PC-9 (cell line): ENCODE data around the gene SNRPD3. TPM values are rescaled to one million over a fixed set of nuclear protein-coding genes. Genes with fewer than 3 reads are reported as not detected.

Experiments
- BruUV-seq: library from RNA; stranded (reverse); fragments of 400-500 nt; replicated peaks from 2 replicates; lab custom pipeline; 2021; lab: Mats Ljungman, UMichigan
- CTCF ChIA-PET: fragments of 300-600 bp; sonication (Branson Sonifier 250); formaldehyde crosslinking; loops from one replicate; lab custom pipeline; 2022; ENCODE audit warnings: antibody characterized with exemption; lab: Charles Lee
- POLR2A ChIA-PET: fragments of 300-600 bp; sonication (Branson Sonifier 250); formaldehyde crosslinking; loops from one replicate; lab custom pipeline; 2022; ENCODE audit warnings: antibody characterized with exemption; ENCODE audit not compliant: unreplicated experiment; lab: Charles Lee
- DNase-seq, 2 experiments: peaks; one replicate each; pipeline versions ENCODE4 v3.0.0 to v3.0.0-alpha.2; 2015 to 2022; ENCODE audit warnings: mixed read lengths in 1 of 2
- H2AFZ ChIP-seq: fragments of 200-600 bp; sonication (generic); 2 replicates; pipeline ENCODE4 v1.8.1; 2017; ENCODE audit warnings: antibody characterized with exemption
- H3F3A ChIP-seq: fragments of 200-600 bp; sonication (generic); 2 replicates; pipeline ENCODE4 v1.8.1; 2017; ENCODE audit warnings: antibody characterized with exemption, mild to moderate bottlenecking, low read depth; ENCODE audit not compliant: insufficient read depth
- H3K27ac ChIP-seq: fragments of 200-600 bp; sonication (generic); 2 replicates; pipeline ENCODE4 v1.6.1; 2016; ENCODE audit warnings: mixed run types
- H3K27me3 ChIP-seq: fragments of 200-600 bp; sonication (generic); 2 replicates; pipeline ENCODE4 v1.6.1; 2016; ENCODE audit warnings: low read depth, mixed run types; ENCODE audit not compliant: insufficient read depth
- H3K36me3 ChIP-seq: fragments of 200-600 bp; sonication (generic); 2 replicates; pipeline ENCODE4 v1.6.1; 2016; ENCODE audit warnings: low read depth, mixed run types
- H3K4me1 ChIP-seq: fragments of 200-600 bp; sonication (generic); replicated peaks from 2 replicates; pipeline ENCODE4 v1.6.1; 2016; ENCODE audit warnings: mixed run types; ENCODE audit not compliant: insufficient read depth
- H3K4me2 ChIP-seq: fragments of 200-600 bp; sonication (generic); 2 replicates; pipeline ENCODE4 v1.6.1; 2017; ENCODE audit warnings: mixed run types
- H3K4me3 ChIP-seq: fragments of 200-600 bp; sonication (generic); 2 replicates; pipeline ENCODE4 v1.6.1; 2016; ENCODE audit warnings: mixed run types
- H3K79me2 ChIP-seq: fragments of 200-600 bp; sonication (generic); 2 replicates; pipeline ENCODE4 v1.6.1; 2017; ENCODE audit warnings: low read depth, mixed run types
- H3K9me2 ChIP-seq: fragments of 200-600 bp; sonication (generic); 2 replicates; pipeline ENCODE4 v1.8.1; 2017; ENCODE audit warnings: mild to moderate bottlenecking; ENCODE audit not compliant: insufficient read depth
- H3K9me3 ChIP-seq: fragments of 200-600 bp; sonication (generic); 2 replicates; pipeline ENCODE4 v1.8.1; 2016; ENCODE audit warnings: low read depth; ENCODE audit not compliant: insufficient read depth
- H4K20me1 ChIP-seq: fragments of 200-600 bp; sonication (generic); 2 replicates; pipeline ENCODE4 v1.8.1; 2017; ENCODE audit not compliant: insufficient read depth
- EZH2 ChIP-seq: fragments of 200-600 bp; sonication (generic); IDR thresholded peaks from 2 replicates; pipeline ENCODE4 v1.8.0; 2017; ENCODE audit warnings: antibody characterized with exemption, low read depth
- intact Hi-C: fragments of 100-400 bp; cut with micrococcal nuclease; formaldehyde crosslinking; loops from one replicate; pipeline ENCODE4 v1.10.0; 2022; ENCODE audit not compliant: unreplicated experiment
- total RNA-seq: library from RNA; stranded (reverse); gene quantifications from 2 replicates; pipeline ENCODE4 v1.2.3, GENCODE V29; 2021
- TF ChIP-seq, protein P1 (sequence below): fragments of 200-600 bp; sonication (generic); conservative IDR thresholded peaks from 2 replicates; pipeline ENCODE4 v1.6.1; 2017; ENCODE audit warnings: mixed run types, antibody characterized with exemption, mild to moderate bottlenecking, moderate library complexity

SNRPD3 gene
- total RNA-seq, 1 experiment from 2014 or later, result 117 TPM

- TF ChIP-seq, protein P1, sequence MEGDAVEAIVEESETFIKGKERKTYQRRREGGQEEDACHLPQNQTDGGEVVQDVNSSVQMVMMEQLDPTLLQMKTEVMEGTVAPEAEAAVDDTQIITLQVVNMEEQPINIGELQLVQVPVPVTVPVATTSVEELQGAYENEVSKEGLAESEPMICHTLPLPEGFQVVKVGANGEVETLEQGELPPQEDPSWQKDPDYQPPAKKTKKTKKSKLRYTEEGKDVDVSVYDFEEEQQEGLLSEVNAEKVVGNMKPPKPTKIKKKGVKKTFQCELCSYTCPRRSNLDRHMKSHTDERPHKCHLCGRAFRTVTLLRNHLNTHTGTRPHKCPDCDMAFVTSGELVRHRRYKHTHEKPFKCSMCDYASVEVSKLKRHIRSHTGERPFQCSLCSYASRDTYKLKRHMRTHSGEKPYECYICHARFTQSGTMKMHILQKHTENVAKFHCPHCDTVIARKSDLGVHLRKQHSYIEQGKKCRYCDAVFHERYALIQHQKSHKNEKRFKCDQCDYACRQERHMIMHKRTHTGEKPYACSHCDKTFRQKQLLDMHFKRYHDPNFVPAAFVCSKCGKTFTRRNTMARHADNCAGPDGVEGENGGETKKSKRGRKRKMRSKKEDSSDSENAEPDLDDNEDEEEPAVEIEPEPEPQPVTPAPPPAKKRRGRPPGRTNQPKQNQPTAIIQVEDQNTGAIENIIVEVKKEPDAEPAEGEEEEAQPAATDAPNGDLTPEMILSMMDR, result no peak
- no peak for TF ChIP-seq EZH2
- no peak overlapping the region for H3K27ac ChIP-seq
- no peaks in the 10 kb centered on the region for H3F3A ChIP-seq
- H4K20me1 ChIP-seq, result no peaks in the 10 kb centered on the region
- H3K4me2 ChIP-seq, result no peak overlapping the region
- no peaks in the 10 kb centered on the region for H3K27me3 ChIP-seq
- H3K4me1 ChIP-seq, result peaks cover 10% of the 10 kb centered on the region
- H2AFZ ChIP-seq, result no peak overlapping the region
- H3K9me3 ChIP-seq, result no peaks in the 10 kb centered on the region
- POLR2A ChIA-PET, result no interaction called here
- DNase-seq, result no peak
- no peak overlapping the region for H3K4me3 ChIP-seq
- no TSS peak for BruUV-seq
- CTCF ChIA-PET, result no interaction called here
- H3K36me3 ChIP-seq, result no peaks in the 10 kb centered on the region
- no peaks in the 10 kb centered on the region for H3K79me2 ChIP-seq
- no peaks in the 10 kb centered on the region for H3K9me2 ChIP-seq
- intact Hi-C loops, result no loop called here
Observed at GRCh38 chr22:24585927-24586546, 30.2 kb downstream of the SNRPD3 start.

GRCh38 chr22:24587251-24587650 lies 31.5 kb downstream of the SNRPD3 start:
- no peaks in the 10 kb centered on the region for H3F3A ChIP-seq
- no peak overlapping the region for H3K4me2 ChIP-seq
- H3K79me2 ChIP-seq, result no peaks in the 10 kb centered on the region
- TF ChIP-seq, protein P1, result no peak
- TF ChIP-seq EZH2, result no peak
- H3K27ac ChIP-seq, result no peak overlapping the region
- DNase-seq, result no peak
- no peaks in the 10 kb centered on the region for H3K9me2 ChIP-seq
- H3K4me1 ChIP-seq, result peaks cover 10% of the 10 kb centered on the region
- H3K9me3 ChIP-seq, result no peaks in the 10 kb centered on the region
- no peak overlapping the region for H3K4me3 ChIP-seq
- no peaks in the 10 kb centered on the region for H4K20me1 ChIP-seq
- ChIA-PET POLR2A (no interaction called here), CTCF (interaction anchor here (0.6 kb wide), 1 partner anchor 1443 kb away, joined by 7 read pairs; no protein-coding TSS in a partner anchor)
- BruUV-seq, result no TSS peak
- H3K36me3 ChIP-seq, result no peaks in the 10 kb centered on the region
- no peak overlapping the region for H2AFZ ChIP-seq
- intact Hi-C loops, result no loop called here
- no peaks in the 10 kb centered on the region for H3K27me3 ChIP-seq

DNA sequence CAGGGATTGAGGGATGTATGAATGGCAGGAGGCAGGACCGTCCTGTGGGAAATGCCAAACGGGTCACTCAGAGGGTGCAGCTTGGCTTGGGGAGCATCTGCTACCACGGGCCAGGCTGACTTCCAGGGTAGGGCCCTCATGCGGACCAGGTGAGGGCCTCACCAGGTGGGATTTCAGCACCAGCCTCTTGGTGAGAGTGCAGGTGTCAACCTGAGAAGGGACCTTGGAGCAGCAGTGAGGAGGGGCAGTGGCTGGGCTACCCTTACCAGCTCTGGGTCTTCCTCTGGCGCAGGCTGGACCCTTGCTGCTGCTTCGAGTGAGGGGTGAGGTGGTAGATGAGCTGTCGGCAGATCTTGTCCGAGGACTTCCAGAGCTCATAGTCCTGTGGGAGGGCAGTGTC lies 32.1 kb downstream of the SNRPD3 start:
- H3F3A ChIP-seq, result no peaks in the 10 kb centered on the region
- no peak overlapping the region for H2AFZ ChIP-seq
- H3K27ac ChIP-seq, result no peak overlapping the region
- CTCF ChIA-PET, result interaction anchor here (0.6 kb wide), 1 partner anchor 1444 kb away, joined by 7 read pairs; no protein-coding TSS in a partner anchor
- H3K9me3 ChIP-seq, result no peaks in the 10 kb centered on the region
- BruUV-seq, result no TSS peak
- H3K79me2 ChIP-seq, result no peaks in the 10 kb centered on the region
- no peaks in the 10 kb centered on the region for H3K9me2 ChIP-seq
- H3K27me3 ChIP-seq, result no peaks in the 10 kb centered on the region
- no peaks in the 10 kb centered on the region for H4K20me1 ChIP-seq
- intact Hi-C loops, result no loop called here
- no peak overlapping the region for H3K4me3 ChIP-seq
- no peak overlapping the region for H3K4me2 ChIP-seq
- DNase-seq, result no peak
- POLR2A ChIA-PET, result interaction anchor here (0.6 kb wide), 1 partner anchor 865 kb away, joined by 6 read pairs; no protein-coding TSS in a partner anchor
- H3K4me1 ChIP-seq, result peaks cover 10% of the 10 kb centered on the region
- H3K36me3 ChIP-seq, result no peaks in the 10 kb centered on the region
- TF ChIP-seq, protein P1, result no peak
- no peak for TF ChIP-seq EZH2
